Measurements from ENCODE around the gene ICA1. TPM values are rescaled to one million over a fixed set of nuclear protein-coding genes. Genes with fewer than 3 reads are reported as not detected.
"Not testable (repeated sequence)": the region's sequence is repeated elsewhere in the genome, so short reads cannot be mapped to it uniquely, and the experiment has no call there.

Gene ICA1
- total RNA-seq, 1 experiment from 2014 or later: 5.4 TPM

DNA sequence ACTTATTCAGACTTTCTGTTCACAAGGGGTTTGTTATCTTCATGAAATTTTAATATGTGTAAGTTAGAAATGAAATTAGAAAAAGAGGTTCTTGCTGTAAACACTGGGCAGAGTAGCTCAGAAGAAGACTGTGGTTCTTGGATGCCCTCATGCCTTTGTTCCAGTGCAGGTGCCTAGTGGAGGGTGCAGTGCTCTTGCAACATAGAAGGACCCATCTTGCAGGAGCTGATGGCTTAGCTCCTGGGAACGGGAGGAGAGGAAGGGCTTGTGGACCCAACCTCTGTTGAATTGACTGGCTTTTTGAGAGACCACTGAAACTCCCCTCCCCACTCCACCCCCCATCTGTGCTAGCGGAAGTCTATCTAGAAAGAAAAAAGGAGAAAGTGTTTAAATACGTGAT lies 176.5 kb downstream of the ICA1 start:
- Histone ChIP-seq H3K36me3 (replicated peaks; ENCODE audit: control insufficient read depth, insufficient read depth, low read length) (no peaks in the 10 kb centered on the region; the same call in 1 of the 2 replicates), H3K4me3 (ENCODE audit: insufficient read depth, low read depth, low read length) (no peak overlapping the region), H3K27me3 (ENCODE audit: control insufficient read depth, insufficient read depth, low read length) (no peaks in the 10 kb centered on the region)
- DNase-seq: no peak

DNA sequence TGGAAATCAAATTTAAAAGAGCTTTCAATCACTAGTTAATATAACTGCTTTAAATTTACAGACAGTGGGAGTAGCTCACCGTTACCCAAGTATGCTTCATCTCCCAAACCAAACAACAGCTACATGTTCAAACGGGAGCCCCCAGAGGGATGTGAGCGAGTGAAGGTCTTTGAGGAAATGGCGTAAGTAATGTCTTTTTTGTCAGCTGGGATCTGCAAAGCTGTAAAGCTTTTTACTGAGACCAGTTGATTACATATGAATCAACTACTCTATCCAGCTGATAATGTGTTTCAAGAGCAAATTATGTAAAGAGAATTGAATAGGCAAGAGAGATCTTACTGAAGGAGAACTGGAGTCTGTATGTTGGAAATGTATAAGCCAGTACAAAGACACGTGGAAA lies 177.1 kb downstream of the ICA1 start:
- H3K36me3 ChIP-seq (replicated peaks; ENCODE audit: control insufficient read depth, insufficient read depth, low read length): no peaks in the 10 kb centered on the region; the same call in 1 of the 2 replicates
- DNase-seq: no peak
- no peak overlapping the region for H3K4me3 ChIP-seq (ENCODE audit: insufficient read depth, low read depth, low read length)
- H3K27me3 ChIP-seq (ENCODE audit: control insufficient read depth, insufficient read depth, low read length): no peaks in the 10 kb centered on the region

DNA sequence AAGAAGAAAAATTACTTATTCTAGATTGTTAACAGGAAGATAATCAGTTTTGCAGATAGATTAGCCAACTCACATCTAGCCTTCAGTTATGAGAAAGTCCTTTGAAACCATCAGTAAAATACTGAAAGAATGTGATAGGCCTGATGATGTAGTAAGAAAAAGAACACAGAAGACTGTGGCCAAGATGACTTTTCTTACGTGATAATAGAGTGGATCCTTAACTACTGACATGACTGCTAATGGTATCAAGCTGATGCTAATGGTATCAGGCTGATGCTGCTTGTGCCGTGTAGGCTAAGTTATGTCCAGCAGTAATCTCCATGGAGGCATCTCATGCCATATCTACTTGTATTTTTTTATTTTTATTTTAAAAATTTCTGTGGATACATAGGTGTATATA lies 179.2 kb downstream of the ICA1 start:
- DNase-seq: no peak

DNA sequence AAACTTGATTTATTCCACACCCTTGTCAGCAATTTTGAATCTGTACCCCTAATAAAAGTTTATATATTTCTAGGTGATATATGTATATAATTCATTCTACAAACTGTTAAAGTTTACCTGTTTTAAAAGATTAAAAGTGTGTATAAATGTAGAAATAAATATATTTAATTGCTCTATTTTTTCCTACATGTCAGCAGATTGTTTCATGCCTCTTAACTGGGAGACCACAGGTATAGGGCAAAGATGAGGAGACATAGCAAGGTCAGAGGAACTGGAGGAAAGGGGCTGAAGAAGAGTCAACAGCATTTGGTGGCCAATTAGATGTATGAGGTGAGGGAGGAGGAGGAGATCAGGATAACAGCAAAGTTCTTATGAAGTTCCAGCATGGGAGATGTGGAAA lies 183.5 kb downstream of the ICA1 start:
- DNase-seq: no peak
- Histone ChIP-seq H3K4me3 (ENCODE audit: insufficient read depth, low read depth, low read length) (no peak overlapping the region), H3K27me3 (ENCODE audit: control insufficient read depth, insufficient read depth, low read length) (no peaks in the 10 kb centered on the region), H3K36me3 (replicated peaks; ENCODE audit: control insufficient read depth, insufficient read depth, low read length) (no peaks in the 10 kb centered on the region)

More for the DNA sequence above, 179.2 kb downstream of the ICA1 start:
- no peak overlapping the region for H3K4me3 ChIP-seq (ENCODE audit: insufficient read depth, low read depth, low read length)
- no peaks in the 10 kb centered on the region; the same call in 1 of the 2 replicates for H3K36me3 ChIP-seq (replicated peaks; ENCODE audit: control insufficient read depth, insufficient read depth, low read length)
- H3K27me3 ChIP-seq (ENCODE audit: control insufficient read depth, insufficient read depth, low read length): no peaks in the 10 kb centered on the region

DNA sequence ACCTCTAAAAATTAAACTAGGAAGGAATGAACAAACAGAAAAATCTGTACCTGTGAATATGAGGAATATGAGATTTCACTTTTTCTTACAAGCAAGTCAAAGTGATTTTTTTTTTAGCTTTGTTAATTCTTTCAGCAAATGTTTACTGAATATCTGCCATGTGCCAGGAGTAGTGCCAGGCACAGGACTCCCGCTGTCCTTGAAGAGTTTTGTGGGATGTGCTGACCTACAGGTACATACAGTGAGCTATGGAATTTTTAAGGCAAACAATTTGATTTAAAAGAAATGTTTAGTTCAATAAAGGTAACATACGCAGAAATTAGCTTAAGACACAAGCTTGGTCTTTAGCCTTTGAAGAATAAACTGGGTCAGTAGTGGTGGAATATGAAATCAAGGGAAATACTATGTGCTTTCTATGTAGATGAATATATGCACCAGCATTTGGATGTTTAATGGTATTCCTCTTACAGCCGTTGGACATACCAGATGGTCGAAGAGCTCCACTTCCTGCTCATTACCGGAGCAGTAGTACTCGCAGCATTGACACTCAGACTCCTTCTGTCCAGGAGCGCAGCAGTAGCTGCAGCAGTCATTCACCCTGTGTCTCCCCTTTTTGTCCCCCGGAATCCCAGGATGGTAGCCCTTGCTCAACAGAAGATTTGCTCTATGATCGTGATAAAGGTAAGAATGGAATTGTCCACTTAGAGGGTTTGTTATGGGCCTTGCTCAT lies 191.4 kb downstream of the ICA1 start:
- H3K36me3 ChIP-seq (replicated peaks; ENCODE audit: control insufficient read depth, insufficient read depth, low read length): no peaks in the 10 kb centered on the region
- DNase-seq: no peak
- no peak overlapping the region for H3K4me3 ChIP-seq (ENCODE audit: insufficient read depth, low read depth, low read length)
- H3K27me3 ChIP-seq (ENCODE audit: control insufficient read depth, insufficient read depth, low read length): no peaks in the 10 kb centered on the region

DNA sequence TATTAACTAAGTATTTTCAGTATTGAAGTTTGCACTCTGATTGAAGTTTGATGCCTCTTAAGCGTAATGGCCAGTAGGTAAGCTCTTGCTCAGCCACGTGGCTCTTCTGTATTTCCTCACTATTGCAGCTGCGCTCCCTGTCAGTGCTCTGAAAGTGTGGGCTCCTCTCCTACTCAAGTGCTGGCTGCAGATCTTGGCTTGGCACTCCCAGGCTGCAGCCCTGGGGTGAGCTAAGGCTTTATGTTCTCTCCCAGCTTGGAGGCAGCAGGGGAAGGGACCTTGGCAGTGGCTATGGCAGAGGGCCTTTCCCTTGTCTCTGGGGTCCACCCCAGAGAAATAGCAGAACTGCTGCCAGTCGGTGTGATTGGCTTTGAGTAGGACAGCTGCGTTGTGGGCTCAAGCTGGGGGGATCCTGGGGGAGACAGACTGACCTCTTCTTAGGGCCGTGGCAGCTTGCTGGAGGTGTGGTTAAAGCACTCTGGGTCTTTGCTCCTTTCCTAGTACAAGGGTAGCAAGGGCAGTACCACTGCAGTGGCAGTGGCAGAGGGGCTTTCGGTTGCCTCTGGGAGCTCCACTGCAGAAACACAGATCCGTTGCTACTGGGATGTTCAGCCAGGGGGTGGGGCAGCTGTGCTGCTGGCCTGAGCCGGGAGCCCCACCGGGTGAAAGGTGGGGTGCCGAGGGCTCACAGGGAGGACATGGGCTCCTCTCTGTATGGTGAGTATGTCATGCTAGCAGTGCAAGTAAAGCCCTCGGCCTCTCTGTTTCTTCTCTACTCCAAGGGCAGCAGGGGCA lies 192.9 kb downstream of the ICA1 start:
- Histone ChIP-seq H3K27me3 (ENCODE audit: control insufficient read depth, insufficient read depth, low read length) (no peaks in the 10 kb centered on the region), H3K36me3 (replicated peaks; ENCODE audit: control insufficient read depth, insufficient read depth, low read length) (no peaks in the 10 kb centered on the region), H3K4me3 (ENCODE audit: insufficient read depth, low read depth, low read length) (no peak overlapping the region)
- DNase-seq: peak; percentile 47

DNA sequence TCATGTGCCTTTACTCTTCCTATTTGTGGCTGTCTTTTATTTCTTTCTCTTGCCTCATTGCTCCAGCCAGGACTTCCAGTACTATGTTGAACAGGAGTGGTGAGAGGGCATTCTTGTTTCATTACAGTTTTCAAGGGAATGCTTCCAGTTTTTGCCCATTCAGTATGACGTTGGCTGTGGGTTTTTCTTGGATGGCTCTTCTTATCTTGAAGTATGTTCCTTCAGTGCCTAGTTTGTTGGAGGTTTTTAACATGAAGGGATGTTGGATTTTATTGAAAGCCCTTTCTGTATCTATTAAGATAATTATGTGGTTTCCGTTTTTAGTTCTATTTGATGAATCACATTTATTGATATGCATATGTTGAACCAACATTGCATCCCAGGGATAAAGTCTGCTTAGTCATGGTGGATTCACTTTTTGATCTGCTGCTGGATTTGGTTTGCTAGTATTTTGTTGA lies 196.6 kb downstream of the ICA1 start:
- DNase-seq: no peak
- Histone ChIP-seq H3K36me3 (replicated peaks; ENCODE audit: control insufficient read depth, insufficient read depth, low read length) (no peaks in the 10 kb centered on the region), H3K4me3 (ENCODE audit: insufficient read depth, low read depth, low read length) (no peak overlapping the region), H3K27me3 (ENCODE audit: control insufficient read depth, insufficient read depth, low read length) (no peaks in the 10 kb centered on the region)

DNA sequence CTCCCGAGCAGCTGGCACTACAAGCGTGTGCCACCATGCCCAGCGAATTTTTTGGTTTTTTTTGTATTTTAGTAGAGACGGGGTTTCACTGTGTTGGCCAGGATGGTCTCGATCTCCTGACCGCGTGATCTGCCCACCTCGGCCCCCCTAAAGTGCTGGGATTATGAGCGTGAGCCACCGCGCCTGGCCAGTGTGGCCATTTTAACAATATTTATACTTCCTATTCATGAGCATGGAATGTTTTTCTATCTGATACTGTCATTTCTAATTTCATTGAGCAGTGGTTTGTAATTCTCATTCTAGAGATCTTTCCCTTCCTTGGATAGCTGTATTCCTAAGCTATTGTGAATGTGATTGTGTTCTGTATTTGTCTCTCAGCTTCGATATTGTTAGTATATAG lies 197.1 kb downstream of the ICA1 start:
- H3K27me3 ChIP-seq (ENCODE audit: control insufficient read depth, insufficient read depth, low read length): no peaks in the 10 kb centered on the region
- no peak overlapping the region for H3K4me3 ChIP-seq (ENCODE audit: insufficient read depth, low read depth, low read length)
- DNase-seq: no peak
- H3K36me3 ChIP-seq (replicated peaks; ENCODE audit: control insufficient read depth, insufficient read depth, low read length): no peaks in the 10 kb centered on the region

DNA sequence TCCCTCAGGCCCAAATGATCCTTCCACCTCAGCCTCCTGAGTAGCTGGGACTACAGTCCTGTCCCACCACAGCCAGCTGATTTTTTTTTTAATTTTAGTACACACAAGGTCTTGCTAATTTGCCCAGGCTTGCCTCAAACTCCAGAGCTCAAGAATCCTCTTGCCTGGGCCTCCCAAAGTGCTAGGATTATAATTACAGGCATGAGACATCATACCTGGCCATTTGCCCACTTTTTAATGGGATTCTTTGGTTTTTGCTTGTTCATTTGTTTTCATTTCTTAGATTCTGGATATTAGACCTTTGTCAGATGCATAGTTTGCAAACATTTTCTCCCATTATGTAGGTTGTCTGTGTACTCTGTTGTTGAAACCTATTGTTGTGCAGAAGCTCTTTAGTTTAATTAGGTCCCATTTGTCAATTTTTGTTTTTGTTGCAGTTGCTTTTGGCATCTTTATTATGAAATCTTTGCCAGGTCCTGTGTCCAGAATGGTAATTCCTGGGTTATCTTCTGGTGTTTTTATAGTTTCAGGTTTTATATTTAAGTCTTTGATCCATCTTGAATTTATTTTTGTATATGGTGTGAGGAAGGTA lies 198.2 kb downstream of the ICA1 start:
- DNase-seq: no peak
- H3K27me3 ChIP-seq (ENCODE audit: control insufficient read depth, insufficient read depth, low read length): no peaks in the 10 kb centered on the region
- H3K4me3 ChIP-seq (ENCODE audit: insufficient read depth, low read depth, low read length): no peak overlapping the region
- no peaks in the 10 kb centered on the region for H3K36me3 ChIP-seq (replicated peaks; ENCODE audit: control insufficient read depth, insufficient read depth, low read length)

DNA sequence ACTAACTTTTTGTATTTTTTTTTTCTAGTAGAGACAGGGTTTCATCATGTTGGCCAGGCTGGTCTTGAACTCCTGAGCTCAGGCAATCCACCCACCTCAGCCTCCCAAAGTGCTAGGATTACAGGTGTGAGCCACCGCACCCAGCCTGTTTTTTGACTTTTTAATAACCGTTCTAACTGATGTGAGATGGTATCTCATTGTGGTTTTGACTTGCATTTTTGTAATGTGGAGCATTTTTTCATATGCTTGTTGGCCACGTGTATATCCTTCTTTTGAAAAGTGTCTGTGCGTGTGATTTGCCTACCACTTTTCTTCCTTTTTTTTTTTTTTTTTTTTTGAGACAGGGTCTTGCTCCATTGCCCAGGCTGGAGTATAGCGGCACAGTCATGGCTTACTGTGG lies 198.7 kb downstream of the ICA1 start:
- H3K4me3 ChIP-seq (ENCODE audit: insufficient read depth, low read depth, low read length); H3K36me3 ChIP-seq (replicated peaks; ENCODE audit: control insufficient read depth, insufficient read depth, low read length); H3K27me3 ChIP-seq (ENCODE audit: control insufficient read depth, insufficient read depth, low read length); DNase-seq: not testable (repeated sequence)

Other genes with a start within 250 kb of the ICA1 start
- gene NXPH1, start 171.4 kb upstream of the ICA1 start, total RNA-seq (2014; rRNA removed; shearing (Covaris generic)): 0.10 and 0.37 TPM in 2 replicates

Data from H7 (cell line).